HEK293T (cell line): ENCODE data around the gene BRINP1.

Source experiments
- BHLHE40 ChIP-seq: fragments of 450-650 bp; IDR thresholded peaks from 2 replicates; pipeline ENCODE4 v1.6.1; 2016; ENCODE audit warnings: mild to moderate bottlenecking, moderate library complexity, borderline replicate concordance
- CTBP1 ChIP-seq: fragments of 450-650 bp; IDR thresholded peaks from 2 replicates; pipeline ENCODE4 v1.6.1; 2016; ENCODE audit warnings: borderline replicate concordance
- FOXA1 ChIP-seq: fragments of 450-650 bp; IDR thresholded peaks from 2 replicates; pipeline ENCODE4 v1.6.1; 2016; ENCODE audit warnings: mild to moderate bottlenecking
- FOXK2 ChIP-seq: fragments of 450-650 bp; IDR thresholded peaks from 2 replicates; pipeline ENCODE4 v1.6.1; 2016; ENCODE audit warnings: mild to moderate bottlenecking
- FOXM1 ChIP-seq: fragments of 450-650 bp; IDR thresholded peaks from 2 replicates; pipeline ENCODE4 v1.6.1; 2017; ENCODE audit warnings: mild to moderate bottlenecking, borderline replicate concordance
- HDGF ChIP-seq: fragments of 450-650 bp; IDR thresholded peaks from 2 replicates; pipeline ENCODE4 v1.6.1; 2017; ENCODE audit warnings: antibody characterized with exemption, borderline replicate concordance
- L3MBTL2 ChIP-seq: fragments of 450-650 bp; conservative IDR thresholded peaks from 2 replicates; pipeline ENCODE4 v1.6.1; 2016; ENCODE audit warnings: mild to moderate bottlenecking
- NFRKB ChIP-seq: fragments of 450-650 bp; IDR thresholded peaks from 2 replicates; pipeline ENCODE4 v1.6.1; 2016; ENCODE audit warnings: mild to moderate bottlenecking, moderate library complexity
- PKNOX1 ChIP-seq: fragments of 450-650 bp; IDR thresholded peaks from 2 replicates; pipeline ENCODE4 v1.6.1; 2016
- SP1 ChIP-seq: fragments of 450-650 bp; IDR thresholded peaks from 2 replicates; pipeline ENCODE4 v1.6.1; 2017
- SUZ12 ChIP-seq: fragments of 450-650 bp; IDR thresholded peaks from 2 replicates; pipeline ENCODE4 v1.6.1; 2016; ENCODE audit warnings: mild to moderate bottlenecking
- TARDBP ChIP-seq: fragments of 450-650 bp; IDR thresholded peaks from 2 replicates; pipeline ENCODE4 v1.6.1; 2016
- ZNF384 ChIP-seq: fragments of 450-650 bp; IDR thresholded peaks from 2 replicates; pipeline ENCODE4 v1.6.1; 2016

GRCh38 chr9:119215651-119216050 lies 153.6 kb downstream of the BRINP1 start:
- TF ChIP-seq FOXM1 (no peak), FOXA1 (no peak), ZNF384 (no peak), BHLHE40 (no peak), TARDBP (no peak), SP1 (no peak), HDGF (no peak), FOXK2 (no peak), NFRKB (no peak), SUZ12 (no peak), L3MBTL2 (no peak), CTBP1 (no peak), PKNOX1 (no peak)
